ENCODE data around the gene VAC14. TPM values are rescaled to one million over a fixed set of nuclear protein-coding genes. Genes with fewer than 3 reads are reported as not detected.

Gene VAC14
- total RNA-seq, 1 donor from 2014 or later = 21.0 TPM

- Histone ChIP-seq H3K27me3 (ENCODE audit: low read depth) (no peaks in the 10 kb centered on the region), H3K4me1 (peaks cover 75% of the 10 kb centered on the region), H3K27ac (replicated peaks) (peak overlapping the region; percentile 95), H3K36me3 (no peaks in the 10 kb centered on the region), H3K4me3 (no peak overlapping the region), H3K9me3 (replicated peaks) (no peaks in the 10 kb centered on the region)
- intact Hi-C loops (cut with micrococcal nuclease) = no loop called here
- DNase-seq = no peak
- no peak for TF ChIP-seq CTCF (IDR thresholded peaks at IDR 0.05; ENCODE audit: borderline replicate concordance)
These were observed 72.8 kb downstream of the VAC14 start for GRCh38 chr16:70728150-70728549.

DNA sequence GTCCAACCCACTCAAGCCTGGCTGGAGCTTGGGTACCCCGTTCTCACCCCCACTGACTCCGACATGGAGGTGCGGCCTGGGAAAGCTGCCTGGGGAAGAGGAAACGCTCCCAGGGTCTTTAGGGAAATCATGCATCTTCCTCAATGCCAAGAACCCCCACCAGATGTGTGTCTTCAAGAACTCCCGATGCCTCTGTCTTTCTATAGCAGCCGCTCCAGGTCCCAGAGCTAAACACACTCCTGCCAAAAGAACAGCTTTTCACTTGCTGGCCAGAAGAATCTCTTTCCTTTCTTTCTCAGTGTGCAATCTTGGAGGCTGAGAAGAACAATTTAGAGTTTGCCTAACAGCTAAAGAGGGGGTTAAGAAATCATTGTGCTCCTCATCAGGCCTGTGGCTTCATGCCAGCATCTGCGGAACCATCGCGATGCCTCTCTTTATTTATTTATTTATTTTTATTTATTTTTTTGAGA, 74.0 kb downstream of the VAC14 start:
- Histone ChIP-seq H3K9me3 (replicated peaks) (no peaks in the 10 kb centered on the region), H3K4me3 (no peak overlapping the region), H3K27me3 (ENCODE audit: low read depth) (no peaks in the 10 kb centered on the region), H3K36me3 (no peaks in the 10 kb centered on the region), H3K27ac (replicated peaks) (peak overlapping the region; percentile 95), H3K4me1 (peaks cover 66% of the 10 kb centered on the region)
- no peak for TF ChIP-seq CTCF (IDR thresholded peaks at IDR 0.05; ENCODE audit: borderline replicate concordance)
- peak; percentile 73 for DNase-seq
- intact Hi-C loops (cut with micrococcal nuclease) = no loop called here

- Histone ChIP-seq H3K27me3 (ENCODE audit: low read depth) (no peaks in the 10 kb centered on the region), H3K36me3 (peaks cover 3% of the 10 kb centered on the region), H3K9me3 (replicated peaks) (no peaks in the 10 kb centered on the region), H3K4me1 (peaks cover 58% of the 10 kb centered on the region), H3K27ac (replicated peaks) (peak overlapping the region; percentile 95), H3K4me3 (peak overlapping the region; percentile 5)
- intact Hi-C loops (cut with micrococcal nuclease) = no loop called here
- peak; percentile 79 for DNase-seq
- no peak for TF ChIP-seq CTCF (IDR thresholded peaks at IDR 0.05; ENCODE audit: borderline replicate concordance)
These were observed 74.8 kb downstream of the VAC14 start for GRCh38 chr16:70725912-70726828.

GRCh38 chr16:70725024-70725911, 75.7 kb downstream of the VAC14 start:
- no peak for TF ChIP-seq CTCF (IDR thresholded peaks at IDR 0.05; ENCODE audit: borderline replicate concordance)
- Histone ChIP-seq H3K36me3 (peaks cover 4% of the 10 kb centered on the region), H3K9me3 (replicated peaks) (no peaks in the 10 kb centered on the region), H3K4me3 (peak overlapping the region; percentile 5), H3K27me3 (ENCODE audit: low read depth) (no peaks in the 10 kb centered on the region), H3K4me1 (peaks cover 49% of the 10 kb centered on the region), H3K27ac (replicated peaks) (peak overlapping the region; percentile 95)
- DNase-seq = peak; percentile 40
- intact Hi-C loops (cut with micrococcal nuclease) = no loop called here
